Measurements from ENCODE around the gene ETF1.

DNA sequence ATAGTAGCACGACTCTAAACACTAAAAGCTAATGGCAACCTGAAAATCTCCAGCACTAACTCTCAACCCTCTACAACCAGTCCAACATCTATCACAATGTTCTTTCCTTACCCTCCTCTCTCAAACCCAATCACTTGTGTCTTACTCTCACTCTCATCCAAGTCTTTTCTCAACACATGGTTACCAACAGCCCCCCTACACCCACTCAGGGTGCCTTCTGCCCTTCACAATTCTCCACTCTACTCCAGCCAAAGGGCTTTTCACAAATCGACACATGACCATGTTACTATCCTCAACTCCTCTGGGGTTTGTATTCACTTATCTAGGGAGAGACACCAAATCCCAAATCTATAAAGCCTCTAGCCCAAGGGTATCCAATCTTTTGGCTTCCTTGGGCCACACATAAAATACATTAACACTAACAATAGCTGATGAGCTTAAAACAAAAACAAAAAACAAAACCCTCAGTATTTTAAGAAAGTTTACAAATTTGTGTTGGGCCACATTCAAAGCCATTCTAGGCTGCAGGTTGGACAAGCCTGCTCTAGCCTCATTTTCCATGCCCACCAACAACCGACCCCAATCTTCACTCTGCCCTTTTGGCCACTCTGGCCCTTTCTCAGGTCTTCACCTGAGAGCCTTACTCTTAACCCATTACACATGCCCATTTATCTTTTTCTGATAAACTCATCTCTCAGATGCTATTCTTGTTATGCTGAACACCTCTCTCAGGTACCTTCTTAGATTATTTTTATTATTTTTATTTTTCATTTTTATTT lies 20.5 kb upstream of the ETF1 start:
- TF ChIP-seq, protein P1, sequence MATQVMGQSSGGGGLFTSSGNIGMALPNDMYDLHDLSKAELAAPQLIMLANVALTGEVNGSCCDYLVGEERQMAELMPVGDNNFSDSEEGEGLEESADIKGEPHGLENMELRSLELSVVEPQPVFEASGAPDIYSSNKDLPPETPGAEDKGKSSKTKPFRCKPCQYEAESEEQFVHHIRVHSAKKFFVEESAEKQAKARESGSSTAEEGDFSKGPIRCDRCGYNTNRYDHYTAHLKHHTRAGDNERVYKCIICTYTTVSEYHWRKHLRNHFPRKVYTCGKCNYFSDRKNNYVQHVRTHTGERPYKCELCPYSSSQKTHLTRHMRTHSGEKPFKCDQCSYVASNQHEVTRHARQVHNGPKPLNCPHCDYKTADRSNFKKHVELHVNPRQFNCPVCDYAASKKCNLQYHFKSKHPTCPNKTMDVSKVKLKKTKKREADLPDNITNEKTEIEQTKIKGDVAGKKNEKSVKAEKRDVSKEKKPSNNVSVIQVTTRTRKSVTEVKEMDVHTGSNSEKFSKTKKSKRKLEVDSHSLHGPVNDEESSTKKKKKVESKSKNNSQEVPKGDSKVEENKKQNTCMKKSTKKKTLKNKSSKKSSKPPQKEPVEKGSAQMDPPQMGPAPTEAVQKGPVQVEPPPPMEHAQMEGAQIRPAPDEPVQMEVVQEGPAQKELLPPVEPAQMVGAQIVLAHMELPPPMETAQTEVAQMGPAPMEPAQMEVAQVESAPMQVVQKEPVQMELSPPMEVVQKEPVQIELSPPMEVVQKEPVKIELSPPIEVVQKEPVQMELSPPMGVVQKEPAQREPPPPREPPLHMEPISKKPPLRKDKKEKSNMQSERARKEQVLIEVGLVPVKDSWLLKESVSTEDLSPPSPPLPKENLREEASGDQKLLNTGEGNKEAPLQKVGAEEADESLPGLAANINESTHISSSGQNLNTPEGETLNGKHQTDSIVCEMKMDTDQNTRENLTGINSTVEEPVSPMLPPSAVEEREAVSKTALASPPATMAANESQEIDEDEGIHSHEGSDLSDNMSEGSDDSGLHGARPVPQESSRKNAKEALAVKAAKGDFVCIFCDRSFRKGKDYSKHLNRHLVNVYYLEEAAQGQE (IDR thresholded peaks at IDR 0.05; ENCODE audit: insufficient read depth in 1 of 2, low read depth in 2 of 2, low read length in 2 of 2): no peak
- TF ChIP-seq POLR2AphosphoS5 (IDR thresholded peaks at IDR 0.05; ENCODE audit: low read depth, low read length): no peak
- no peak for TF ChIP-seq TAF1 (IDR thresholded peaks at IDR 0.05; ENCODE audit: borderline replicate concordance, insufficient read depth, low read length)
- TF ChIP-seq FOXP2 (optimal IDR thresholded peaks at IDR 0.05; ENCODE audit: borderline replicate concordance, extremely low read depth, extremely low read length, insufficient read depth): no peak
